HG02678 (cell line): ENCODE measurements around the gene LYRM2.

Experiments used
- ATAC-seq: cut with Tn5 transposase; IDR thresholded peaks from one replicate; pipeline ENCODE4 v1.9.1; 2021; ENCODE audit warnings: mild to moderate bottlenecking, moderate library complexity; ENCODE audit not compliant: unreplicated experiment

LYRM2 gene

DNA sequence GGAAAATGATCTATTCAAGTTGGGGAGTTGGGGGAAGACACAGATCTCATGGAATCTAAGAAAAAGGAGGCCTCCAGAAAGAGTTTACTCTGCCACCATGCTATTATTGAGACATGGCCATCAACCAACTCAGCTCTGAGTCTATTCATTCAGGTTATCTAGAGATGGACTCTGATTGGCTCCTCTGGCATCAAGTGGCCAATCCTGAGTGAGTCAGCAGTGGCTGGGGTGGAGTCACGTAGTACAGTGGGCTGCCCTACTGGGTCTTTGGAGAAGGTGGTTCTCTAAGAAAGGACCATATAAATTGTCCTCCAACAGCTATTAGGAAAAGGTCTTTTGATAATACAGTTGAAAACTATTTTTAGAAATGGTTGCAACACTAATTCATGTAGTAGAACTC lies 42.1 kb downstream of the LYRM2 start:
- no peak for ATAC-seq

DNA sequence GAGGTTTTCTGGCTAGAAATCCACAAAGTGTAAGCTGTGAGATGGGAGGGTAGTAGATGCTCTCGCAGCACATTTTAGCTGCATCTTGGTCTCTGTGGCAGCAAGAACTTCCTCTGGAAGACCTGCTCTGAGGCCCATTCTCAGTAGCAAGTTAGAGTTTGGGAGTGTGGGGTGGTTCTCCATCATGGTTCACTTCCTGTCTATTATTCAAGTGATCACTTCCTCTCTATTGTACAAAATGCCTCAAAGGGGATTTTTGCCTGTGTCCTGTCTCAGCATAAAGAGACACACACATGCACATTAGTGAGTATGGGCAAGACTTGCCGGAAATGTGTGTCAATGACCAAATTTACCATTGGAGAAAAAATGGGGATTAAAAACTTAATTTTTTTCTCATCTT lies 42.5 kb downstream of the LYRM2 start:
- peak; percentile 93 for ATAC-seq

DNA sequence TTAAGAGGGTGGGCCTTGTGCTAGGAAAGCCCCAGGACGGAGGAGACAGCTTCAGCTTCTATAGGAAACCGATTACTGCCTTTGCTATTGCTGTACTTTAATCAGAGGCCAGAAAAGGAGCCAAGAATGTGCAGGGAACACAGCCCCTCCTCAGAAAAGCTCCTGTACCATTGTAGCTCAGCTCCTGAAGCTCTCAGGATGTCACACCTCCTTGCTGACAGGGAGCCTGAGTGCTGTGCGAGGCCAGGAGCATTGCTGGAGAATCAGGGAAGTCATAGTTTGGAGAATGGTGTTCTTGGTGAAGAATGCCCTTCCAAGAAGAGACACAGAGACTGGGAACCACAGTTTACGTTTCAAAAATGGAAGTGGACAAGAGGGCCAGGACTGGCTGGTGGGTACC lies 46.8 kb downstream of the LYRM2 start:
- no peak for ATAC-seq

DNA sequence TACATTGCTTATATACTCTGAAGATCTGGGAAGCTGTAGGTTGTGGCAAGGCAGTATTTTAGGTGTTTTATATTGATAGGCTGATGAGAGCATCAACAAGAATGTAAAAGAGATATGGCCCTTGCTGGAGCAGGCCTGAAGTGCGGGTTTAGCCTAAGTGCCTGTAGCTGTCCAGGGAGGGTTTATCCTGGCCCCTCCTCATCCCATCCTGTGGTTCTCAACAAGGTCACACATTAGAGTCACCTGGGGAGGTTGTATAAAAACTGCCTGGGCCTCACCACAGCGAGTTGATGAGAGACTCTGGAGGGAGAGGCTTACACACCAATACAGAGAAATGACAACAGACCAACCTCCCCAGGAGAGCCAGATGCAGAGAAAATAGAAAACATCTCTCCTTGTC lies 48.4 kb downstream of the LYRM2 start:
- ATAC-seq = no peak

DNA sequence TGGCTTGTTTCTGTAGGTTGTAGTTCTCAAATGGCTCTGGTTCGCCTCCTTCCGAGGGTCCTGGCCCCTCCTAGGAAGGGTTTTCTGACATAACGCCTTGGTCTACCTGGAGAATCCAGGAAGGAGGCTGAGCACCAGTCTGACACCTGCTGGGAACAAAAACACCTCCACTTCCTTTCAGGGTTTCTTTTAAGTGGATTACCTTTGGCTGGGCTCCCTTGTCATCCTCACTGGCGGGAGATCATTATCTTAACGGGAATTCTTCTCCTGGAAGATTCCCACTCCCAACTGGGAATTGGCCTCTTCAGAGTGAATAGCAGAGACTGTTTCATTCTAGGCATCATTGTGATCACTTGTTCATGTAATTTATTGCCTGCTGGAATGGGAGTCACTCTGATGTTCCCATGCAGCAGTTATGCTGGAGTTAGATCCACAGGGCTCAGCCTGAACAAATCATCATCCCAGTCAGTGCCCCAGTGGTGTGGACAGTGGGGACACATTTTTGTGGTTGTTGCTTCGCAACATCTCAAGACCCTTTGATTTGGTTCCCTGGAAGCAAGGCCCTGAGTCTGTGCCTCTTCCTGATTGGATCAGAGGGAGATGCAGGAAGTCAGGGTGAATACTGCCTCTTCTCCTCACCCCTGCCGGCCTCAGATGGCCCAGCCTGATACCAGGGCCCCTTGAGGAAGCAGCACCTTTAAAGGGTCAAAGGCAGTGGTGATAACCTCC lies 49.1 kb downstream of the LYRM2 start:
- no peak for ATAC-seq

DNA sequence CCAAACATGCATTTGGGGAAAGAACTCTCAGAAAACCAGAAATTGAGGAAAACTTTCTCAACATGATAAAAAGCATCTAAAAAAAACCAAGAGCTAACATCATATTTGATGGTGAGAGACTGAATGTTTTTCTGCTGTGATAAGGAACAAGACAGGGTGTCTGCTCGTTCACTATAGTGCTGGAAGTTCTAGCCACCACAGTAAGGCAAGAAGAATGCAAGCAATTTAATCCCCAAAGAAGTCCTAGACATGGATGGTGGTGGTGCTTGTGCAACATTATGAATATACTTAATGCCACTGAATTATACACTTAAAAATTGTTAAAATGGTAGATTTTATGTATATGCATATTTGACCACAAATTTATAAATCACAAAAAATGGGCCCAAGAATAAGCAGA lies 53.4 kb downstream of the LYRM2 start:
- ATAC-seq = no peak

DNA sequence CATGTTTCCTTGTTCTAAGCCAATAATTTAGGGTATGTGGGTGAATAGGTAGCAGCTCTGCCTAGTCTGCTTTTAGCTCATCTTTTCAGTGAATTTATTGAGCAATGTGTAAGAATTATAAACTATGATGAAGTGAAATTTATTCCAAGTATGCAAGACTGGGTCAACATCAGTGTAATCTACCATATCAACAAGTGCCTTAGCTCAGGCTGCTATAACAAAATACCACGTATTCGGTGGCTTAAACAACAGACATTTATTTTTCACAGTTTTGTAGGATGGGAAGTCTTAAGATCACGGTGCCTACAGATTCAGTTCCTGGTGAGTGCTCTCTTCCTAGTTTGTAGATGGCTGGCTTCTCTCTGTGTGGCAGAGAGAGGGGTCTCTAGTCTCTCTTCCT lies 54.0 kb downstream of the LYRM2 start:
- no peak for ATAC-seq

DNA sequence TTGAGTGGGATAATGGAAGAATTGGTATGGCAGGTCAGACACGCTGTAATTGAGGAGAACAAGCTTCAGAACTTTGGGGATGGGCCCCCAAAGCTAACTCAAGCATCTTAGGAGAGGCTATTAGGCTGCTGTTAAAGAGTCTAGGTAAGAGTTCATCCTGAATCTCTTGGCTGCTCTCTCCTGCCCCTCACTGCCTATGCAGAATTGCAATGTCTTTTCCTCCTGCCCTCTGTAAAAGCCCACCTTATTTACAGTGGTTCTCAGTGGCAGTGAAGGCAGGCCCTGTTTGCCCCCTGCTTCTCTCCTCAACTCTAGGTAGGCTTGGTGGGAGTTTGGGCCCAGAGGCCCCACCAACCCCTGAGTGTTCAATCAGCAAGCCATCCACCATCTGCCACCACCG lies 55.0 kb downstream of the LYRM2 start:
- no peak for ATAC-seq

DNA sequence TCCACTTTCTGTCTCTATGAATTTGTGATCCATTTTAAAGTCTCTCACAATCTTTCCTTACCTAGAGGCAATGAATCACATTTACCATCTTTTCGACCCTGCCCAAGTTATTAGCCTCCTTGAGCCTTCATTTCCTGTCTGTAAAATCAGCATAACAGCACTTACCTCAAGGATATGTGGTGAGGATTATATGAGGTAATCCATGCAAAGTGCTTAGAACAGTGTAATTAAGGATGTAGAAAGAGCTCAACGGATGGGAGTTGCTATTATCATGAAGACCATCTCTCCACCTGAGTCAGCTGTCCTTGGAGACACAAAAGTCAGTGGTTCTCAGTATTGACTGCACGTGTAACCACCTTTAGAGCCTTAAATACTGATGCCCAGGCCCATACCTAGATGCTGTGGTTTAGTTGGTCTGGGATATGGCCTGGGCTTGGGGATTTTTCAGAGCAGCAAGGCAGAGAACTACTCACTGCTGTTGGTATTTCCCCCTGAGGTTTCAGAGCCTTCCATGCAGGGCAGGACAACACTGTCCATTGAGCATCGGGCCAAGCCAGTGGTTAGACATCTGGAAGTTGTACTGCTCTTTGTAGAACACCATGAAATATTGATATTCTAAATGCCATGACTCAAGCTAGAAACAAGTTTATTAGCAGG lies 55.8 kb downstream of the LYRM2 start:
- ATAC-seq = no peak

DNA sequence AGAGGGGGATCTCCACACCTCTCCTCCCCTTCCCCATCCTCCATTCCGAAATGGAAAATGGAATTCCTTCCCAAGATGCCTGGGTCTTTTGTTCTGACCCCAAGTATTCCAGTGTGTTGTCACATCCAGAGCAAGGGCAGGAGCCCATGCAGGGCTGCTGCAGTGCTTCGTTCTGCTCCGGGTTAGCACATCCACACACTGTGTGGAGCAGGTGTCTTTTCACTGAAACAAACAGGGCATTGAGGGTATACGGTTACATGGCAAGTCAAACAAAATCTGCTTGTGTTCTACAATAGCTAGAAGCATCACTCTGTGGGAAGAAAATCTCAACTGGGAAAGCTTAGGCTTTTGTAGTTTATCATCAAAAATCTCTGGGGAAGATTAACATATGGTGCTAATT lies 56.9 kb downstream of the LYRM2 start:
- ATAC-seq = no peak

DNA sequence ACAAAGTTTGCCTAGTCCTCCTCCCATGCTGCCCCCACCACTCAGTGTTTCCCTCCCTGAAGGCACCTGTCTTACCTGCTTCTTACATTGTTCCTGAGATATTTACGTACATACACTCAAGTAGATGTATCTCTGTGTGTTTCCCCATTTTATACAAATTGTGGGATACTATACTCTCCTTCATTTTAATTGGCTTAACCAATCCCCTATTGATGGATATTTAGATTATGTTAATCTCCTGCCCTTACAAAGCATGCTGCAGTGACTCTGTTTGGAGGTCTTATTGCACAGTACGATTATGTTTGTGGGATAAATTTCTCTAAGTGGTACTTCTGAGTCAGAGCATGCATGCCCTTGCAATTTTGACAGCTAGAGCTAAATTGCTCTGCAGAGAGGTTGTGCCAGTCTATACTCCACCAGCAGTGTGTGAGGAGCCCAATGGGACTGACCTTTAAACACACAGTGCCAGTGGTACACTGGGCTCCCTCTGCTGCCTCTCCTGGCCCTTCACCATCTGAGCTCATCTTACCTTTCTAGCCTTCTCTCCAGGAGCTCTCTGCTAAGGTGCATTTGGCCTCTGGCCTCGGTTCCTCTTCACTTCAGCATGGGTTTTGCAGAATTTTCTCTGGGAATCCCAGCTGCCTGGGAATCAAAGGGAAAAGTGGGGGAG lies 57.4 kb downstream of the LYRM2 start:
- no peak for ATAC-seq

DNA sequence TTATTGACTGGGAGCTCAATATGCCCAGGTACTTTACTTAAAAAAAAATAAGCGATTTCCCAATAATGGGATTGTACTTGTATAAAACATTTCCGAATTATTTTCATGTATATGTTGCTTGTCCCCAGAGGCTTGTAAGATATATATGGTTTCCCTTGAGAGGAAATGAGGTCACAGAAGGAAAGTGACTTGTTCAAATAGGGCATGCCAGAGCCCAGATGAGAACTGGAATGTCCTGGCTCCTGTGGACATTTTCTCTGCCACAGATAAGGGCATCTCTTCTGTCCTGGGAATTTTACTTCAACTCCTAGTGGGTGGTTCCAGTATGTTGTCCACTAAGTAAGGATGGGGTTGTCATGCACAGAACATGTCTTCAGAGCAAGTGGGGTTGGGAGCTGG lies 63.0 kb downstream of the LYRM2 start:
- ATAC-seq = no peak

DNA sequence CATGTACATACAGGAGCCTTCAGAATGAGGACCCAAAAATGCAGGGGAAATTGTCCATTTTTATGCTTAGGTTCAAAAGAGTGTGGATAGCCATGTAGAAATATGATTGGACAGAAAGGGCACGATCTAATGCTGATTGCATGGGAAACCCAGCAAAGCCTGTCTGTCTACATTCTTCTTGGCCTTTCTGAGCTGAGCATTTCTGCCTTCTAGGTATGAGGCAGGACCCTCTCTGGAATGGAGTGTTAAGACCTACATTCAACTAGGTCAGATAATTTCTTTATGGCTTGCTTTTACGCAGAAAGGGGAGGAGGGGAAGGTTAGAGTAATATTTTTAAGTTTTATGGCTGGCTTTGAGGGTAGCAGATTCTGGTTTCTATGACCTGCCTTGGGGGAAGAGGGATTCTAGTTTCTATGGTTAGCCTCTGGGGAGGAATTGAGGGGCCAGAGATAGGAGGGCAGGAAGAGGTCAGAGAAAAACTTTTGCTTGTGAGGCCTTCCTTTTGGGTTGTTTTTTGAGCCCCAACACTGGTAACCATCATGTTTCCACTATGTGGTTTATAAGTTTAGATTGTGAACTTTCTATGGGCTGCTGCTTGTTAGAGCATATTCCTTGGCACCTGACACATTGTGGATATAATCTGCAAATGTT lies 63.5 kb downstream of the LYRM2 start:
- no peak for ATAC-seq

DNA sequence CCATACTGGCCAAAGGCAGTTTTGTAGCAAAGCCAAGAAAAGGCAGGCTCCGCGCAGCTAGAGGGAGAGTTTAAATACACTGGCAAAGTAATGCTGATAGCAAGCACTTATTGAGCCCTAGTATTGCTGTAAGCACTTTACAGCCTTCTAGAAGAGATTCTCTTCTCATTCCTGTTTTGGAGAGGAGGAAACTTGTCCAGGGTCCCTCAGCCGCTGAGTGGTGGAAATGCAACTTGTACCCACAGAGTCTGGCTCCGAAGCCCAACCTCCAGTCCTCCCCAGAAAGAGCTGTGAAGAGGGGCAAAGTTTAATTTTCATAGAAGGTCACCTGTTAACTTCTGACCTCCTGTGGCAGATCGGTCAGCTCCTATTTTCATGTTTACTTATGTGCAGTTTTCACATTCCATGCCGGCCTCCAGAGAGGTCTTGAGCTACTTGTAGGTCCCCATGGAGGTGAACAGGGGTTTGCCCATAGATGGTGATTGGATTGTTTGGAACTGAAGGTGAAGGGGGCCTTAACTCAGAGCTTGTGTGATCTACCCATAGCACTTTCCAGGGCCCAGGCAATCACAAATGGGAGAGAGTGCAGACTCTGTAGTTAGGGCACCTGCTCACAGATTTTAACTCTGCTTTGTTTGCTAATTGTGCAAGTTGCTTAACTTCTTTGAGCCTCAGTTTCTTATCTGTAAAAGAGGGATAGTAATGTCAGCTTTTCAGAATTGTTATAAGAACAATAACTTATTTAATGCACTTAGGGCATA lies 70.7 kb downstream of the LYRM2 start:
- no peak for ATAC-seq

DNA sequence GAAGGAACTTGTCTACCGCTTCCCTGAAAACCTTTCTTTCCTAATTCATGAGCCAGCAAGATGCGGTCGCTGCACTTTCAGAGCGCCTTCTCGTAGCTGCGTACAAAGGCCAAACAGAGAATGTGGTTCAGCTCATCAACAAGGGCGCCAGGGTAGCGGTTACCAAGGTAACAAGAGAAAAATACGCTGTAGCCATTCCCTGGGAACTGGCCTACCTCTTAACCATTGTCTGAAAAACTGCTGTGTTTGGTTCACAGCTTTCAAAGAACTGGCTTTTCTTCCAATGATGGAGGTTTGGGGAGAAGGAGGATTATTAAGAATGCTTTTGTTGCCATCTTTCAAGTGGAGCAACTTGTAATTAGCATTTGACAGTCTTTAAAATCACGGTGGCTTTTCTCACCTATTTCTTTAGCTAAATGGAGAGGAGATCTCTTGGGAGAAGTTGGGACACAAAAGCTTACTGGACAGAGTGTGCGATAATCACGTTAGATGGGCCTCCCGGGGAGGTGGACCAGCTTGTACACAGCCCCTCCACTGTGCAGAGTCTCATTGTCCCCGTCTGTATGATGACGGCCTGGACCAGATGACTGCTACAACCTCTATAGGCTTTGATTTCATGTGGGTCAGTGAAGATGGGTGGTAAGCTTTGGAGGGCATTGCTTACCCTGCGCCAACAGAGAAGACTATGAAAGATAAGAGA lies 71.5 kb downstream of the LYRM2 start:
- no peak for ATAC-seq

DNA sequence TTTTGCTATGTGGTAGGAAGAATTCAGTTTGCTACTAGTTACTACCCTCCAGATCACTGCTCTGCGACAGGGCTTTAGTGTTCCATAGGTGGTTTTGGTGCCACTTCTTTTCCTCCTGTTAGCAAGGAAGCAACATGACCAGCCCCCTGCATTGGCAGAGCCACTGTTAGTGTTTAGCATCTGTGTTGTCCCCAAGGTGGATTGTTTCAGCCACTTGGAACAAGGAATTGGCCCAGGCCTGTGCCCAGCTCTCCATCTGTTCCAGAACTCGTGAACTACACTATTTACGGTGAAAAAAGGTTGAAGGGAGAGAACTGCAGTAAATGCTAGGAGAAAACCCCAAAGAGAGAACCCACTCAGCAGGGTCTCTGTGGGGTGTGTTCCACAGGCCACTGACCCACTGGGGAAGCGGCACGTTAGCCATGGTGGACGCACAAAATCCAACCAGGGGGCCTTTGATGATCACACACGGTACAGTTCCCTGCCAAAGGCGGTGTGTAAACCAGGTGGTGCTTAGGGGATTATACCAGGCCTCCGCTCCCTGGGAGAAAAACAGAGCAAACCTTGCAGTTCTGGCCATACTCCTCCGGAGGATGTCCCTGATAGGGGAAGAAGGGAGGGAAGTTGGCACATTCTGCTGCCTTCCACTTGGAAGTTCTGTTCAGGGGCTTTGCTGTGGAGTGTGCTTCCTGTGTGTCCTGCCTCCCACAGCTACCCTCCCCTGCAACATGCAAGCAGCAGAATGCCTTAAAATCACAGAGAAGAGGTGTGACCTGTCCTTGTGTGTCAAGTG lies 72.3 kb downstream of the LYRM2 start:
- ATAC-seq = no peak

DNA sequence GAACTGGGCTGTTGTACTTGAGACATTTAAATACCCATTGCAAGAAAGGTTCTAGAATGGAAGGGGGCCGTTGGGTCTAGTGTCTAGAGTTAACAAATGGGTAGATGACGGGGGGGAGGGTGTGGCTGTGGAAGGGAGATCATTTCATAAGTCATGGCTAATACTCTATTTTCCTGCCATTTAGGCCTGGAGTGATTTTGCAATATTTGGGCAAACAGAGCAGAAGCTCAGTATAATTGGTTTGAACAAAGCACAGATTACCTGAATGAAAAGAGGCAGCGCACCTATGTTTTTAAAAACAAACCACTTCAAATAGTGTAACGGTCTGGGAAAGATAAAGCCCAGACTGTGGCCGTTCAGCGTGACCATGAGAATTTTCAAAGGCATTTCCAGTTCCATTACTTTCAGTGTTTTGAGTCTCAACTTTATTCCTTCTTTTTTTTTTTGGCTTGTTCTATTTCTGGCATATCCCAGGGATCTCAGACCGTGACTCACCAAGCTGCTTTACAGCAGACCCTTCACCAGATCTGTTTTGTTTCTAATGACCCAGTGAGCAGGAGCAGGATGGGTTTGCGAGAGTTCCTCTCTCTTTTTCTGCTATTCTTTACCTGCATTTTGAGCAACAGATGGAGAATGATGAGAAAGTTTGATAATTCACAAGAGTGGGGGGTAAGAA lies 73.7 kb downstream of the LYRM2 start:
- no peak for ATAC-seq

DNA sequence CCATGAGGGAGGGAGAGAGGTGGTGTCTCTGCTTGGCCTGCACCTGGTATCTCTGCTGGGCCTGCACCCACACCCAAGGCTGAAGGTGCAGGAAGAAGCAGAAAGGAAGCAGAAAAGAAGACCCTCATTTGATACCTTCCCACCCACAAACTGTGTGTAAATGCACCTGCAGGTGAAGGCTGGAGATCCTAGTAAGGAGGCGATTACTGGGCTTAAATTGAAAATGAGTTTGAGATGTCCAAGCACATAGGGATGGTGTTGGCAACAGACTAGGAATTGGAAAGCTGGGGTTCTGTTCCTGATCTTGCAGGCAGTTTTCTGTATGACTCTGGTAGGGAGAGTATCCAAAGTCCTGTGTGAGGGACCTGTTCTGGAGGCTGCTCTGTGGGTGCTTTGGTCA lies 74.7 kb downstream of the LYRM2 start:
- ATAC-seq = no peak
